DOHH2 (cell line): ENCODE measurements around the gene EMP3.

Experiments
- CTCF ChIP-seq: fragments of 200-600 bp; sonication (generic); IDR thresholded peaks from one replicate; pipeline ENCODE4 v1.5.1; 2014; ENCODE audit warnings: antibody characterized with exemption, mild to moderate bottlenecking, low read depth, low read length; ENCODE audit not compliant: poor library complexity, severe bottlenecking
- EZH2phosphoT487 ChIP-seq: fragments of 200-600 bp; sonication (generic); IDR thresholded peaks from 2 replicates; pipeline ENCODE4 v1.6.1; 2017; ENCODE audit warnings: borderline replicate concordance, mild to moderate bottlenecking, antibody characterized with exemption, low read length, moderate library complexity, mixed read lengths

GRCh38 chr19:48292798-48293197 lies 32.6 kb upstream of the EMP3 start:
- TF ChIP-seq CTCF (no peak), EZH2phosphoT487 (no peak)
